Measurements from ENCODE around the gene HGFAC. TPM values are rescaled to one million over a fixed set of nuclear protein-coding genes. Genes with fewer than 3 reads are reported as not detected.
"Not testable (repeated sequence)": the region's sequence is repeated elsewhere in the genome, so short reads cannot be mapped to it uniquely, and the experiment has no call there.

Gene HGFAC
- polyA plus RNA-seq, 1 donor, result 1.3 TPM

DNA sequence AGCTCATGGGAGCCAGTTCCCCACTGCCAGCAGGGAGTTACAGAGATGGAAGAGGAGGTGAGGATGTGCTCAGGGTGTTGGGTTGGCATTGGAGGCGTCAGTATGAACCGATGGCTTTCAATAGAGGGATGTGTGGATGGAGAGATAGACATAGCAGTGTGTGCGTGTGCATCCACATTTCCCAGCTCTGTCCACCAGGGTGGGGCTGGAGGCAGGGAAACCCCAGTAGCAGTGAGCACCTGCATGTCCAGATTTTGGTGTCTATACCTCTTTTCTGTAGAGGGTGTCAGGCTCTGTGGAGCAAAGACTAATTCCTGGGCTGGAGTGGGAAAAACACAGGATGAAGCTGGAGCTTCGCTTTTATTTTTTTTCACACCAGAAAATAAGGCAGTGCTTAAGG is 37.2 kb upstream of the HGFAC start:
- no CpG with 5 or more reads among the region's 4 CpGs for WGBS (ENCODE audit: insufficient coverage, low lambda C conversion rate)
- H3K9me3 ChIP-seq (ENCODE audit: control insufficient read depth, low read depth, low read length), result peaks cover 16% of the 10 kb centered on the region

DNA sequence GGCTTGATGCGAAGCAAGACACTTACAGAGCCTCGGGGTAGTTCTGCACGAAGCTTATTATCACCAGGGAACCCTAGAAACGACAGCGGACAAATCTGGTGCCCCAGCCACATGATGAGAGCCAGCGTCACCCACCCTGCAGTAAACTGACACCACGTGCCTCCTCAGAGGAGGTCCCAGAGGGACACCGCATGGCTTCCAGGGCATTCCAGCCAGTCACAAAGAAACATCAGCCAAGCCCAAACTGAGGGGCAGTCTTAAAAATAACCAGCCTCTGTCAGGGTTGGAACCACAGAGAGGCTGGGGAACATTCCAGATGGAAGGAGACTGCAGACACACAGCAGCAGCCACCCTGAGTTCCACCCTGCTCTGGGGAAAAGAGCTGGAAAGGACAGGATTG is 36.6 kb upstream of the HGFAC start:
- no peak overlapping the region for H3K27ac ChIP-seq (ENCODE audit: low read length)
- no peak overlapping the region for H3K4me3 ChIP-seq (ENCODE audit: low read length)
- H3K4me1 ChIP-seq (ENCODE audit: control insufficient read depth, insufficient read depth, low read length), result peaks cover 9% of the 10 kb centered on the region
- DNase-seq, result no peak
- no peaks in the 10 kb centered on the region for H3K36me3 ChIP-seq (ENCODE audit: control insufficient read depth, insufficient read depth, low read length)
- H3K9me3 ChIP-seq (ENCODE audit: control insufficient read depth, low read depth, low read length), result peaks cover 16% of the 10 kb centered on the region
- H3K27me3 ChIP-seq (ENCODE audit: control insufficient read depth, insufficient read depth, low read length), result no peaks in the 10 kb centered on the region
- 100% methylated on average over 2 of the region's 8 CpGs for WGBS (ENCODE audit: insufficient coverage, low lambda C conversion rate)

More for the DNA sequence above, 37.2 kb upstream of the HGFAC start:
- H3K27ac ChIP-seq (ENCODE audit: low read length), result no peak overlapping the region
- H3K27me3 ChIP-seq (ENCODE audit: control insufficient read depth, insufficient read depth, low read length), result no peaks in the 10 kb centered on the region
- DNase-seq, result no peak
- peaks cover 9% of the 10 kb centered on the region for H3K4me1 ChIP-seq (ENCODE audit: control insufficient read depth, insufficient read depth, low read length)
- H3K4me3 ChIP-seq (ENCODE audit: low read length), result no peak overlapping the region
- no peaks in the 10 kb centered on the region for H3K36me3 ChIP-seq (ENCODE audit: control insufficient read depth, insufficient read depth, low read length)

GRCh38 chr4:3406021-3406420 is 35.7 kb upstream of the HGFAC start:
- WGBS (ENCODE audit: insufficient coverage, low lambda C conversion rate), result no CpG with 5 or more reads among the region's 13 CpGs
- Histone ChIP-seq H3K27ac (ENCODE audit: low read length) (no peak overlapping the region), H3K4me3 (ENCODE audit: low read length) (no peak overlapping the region), H3K27me3 (ENCODE audit: control insufficient read depth, insufficient read depth, low read length) (no peaks in the 10 kb centered on the region), H3K9me3 (ENCODE audit: control insufficient read depth, low read depth, low read length) (peaks cover 16% of the 10 kb centered on the region), H3K36me3 (ENCODE audit: control insufficient read depth, insufficient read depth, low read length) (no peaks in the 10 kb centered on the region), H3K4me1 (ENCODE audit: control insufficient read depth, insufficient read depth, low read length) (peaks cover 9% of the 10 kb centered on the region)
- DNase-seq, result no peak

GRCh38 chr4:3406431-3406830 is 35.3 kb upstream of the HGFAC start:
- H3K27me3 ChIP-seq (ENCODE audit: control insufficient read depth, insufficient read depth, low read length), result no peaks in the 10 kb centered on the region
- H3K9me3 ChIP-seq (ENCODE audit: control insufficient read depth, low read depth, low read length), result peaks cover 16% of the 10 kb centered on the region
- no CpG with 5 or more reads among the region's 9 CpGs for WGBS (ENCODE audit: insufficient coverage, low lambda C conversion rate)
- H3K4me1 ChIP-seq (ENCODE audit: control insufficient read depth, insufficient read depth, low read length), result peaks cover 9% of the 10 kb centered on the region
- H3K36me3 ChIP-seq (ENCODE audit: control insufficient read depth, insufficient read depth, low read length), result no peaks in the 10 kb centered on the region
- no peak overlapping the region for H3K27ac ChIP-seq (ENCODE audit: low read length)
- H3K4me3 ChIP-seq (ENCODE audit: low read length), result no peak overlapping the region
- no peak for DNase-seq

DNA sequence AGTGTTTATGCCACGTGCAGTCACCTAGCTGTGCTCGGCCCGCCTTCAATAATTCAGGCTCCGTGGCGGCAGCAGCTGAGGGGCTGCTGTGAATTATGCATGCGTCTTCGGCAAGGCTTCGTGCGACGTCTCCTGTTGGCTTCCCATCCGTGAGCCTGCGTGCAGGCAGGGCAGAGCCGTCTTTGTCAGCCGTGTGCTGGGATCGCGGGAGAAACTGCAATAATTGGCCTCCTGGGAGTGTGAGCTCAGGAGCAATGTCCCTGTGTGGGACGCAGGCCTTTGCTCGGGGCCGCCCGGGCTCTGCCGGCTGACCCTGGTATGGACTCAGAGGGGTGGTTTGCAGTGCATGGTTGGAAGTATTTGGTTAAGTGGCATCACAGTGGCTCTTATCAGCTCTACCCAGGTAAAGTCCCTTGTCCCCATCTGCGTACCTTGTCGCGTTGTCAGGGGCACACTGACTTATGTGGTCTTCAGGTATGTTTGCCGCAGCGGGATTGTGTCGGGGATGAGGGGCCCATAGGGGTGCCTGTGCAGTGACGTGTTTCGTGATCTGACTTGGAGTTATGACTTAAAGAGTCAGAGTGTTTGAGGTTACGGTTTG is 34.5 kb upstream of the HGFAC start:
- Histone ChIP-seq H3K4me1 (ENCODE audit: control insufficient read depth, insufficient read depth, low read length) (peaks cover 9% of the 10 kb centered on the region), H3K27me3 (ENCODE audit: control insufficient read depth, insufficient read depth, low read length) (no peaks in the 10 kb centered on the region), H3K9me3 (ENCODE audit: control insufficient read depth, low read depth, low read length) (peaks cover 13% of the 10 kb centered on the region), H3K27ac (ENCODE audit: low read length) (no peak overlapping the region), H3K36me3 (ENCODE audit: control insufficient read depth, insufficient read depth, low read length) (no peaks in the 10 kb centered on the region), H3K4me3 (ENCODE audit: low read length) (no peak overlapping the region)
- no peak for DNase-seq
- WGBS (ENCODE audit: insufficient coverage, low lambda C conversion rate), result 80% methylated on average over 1 of the region's 30 CpGs

DNA sequence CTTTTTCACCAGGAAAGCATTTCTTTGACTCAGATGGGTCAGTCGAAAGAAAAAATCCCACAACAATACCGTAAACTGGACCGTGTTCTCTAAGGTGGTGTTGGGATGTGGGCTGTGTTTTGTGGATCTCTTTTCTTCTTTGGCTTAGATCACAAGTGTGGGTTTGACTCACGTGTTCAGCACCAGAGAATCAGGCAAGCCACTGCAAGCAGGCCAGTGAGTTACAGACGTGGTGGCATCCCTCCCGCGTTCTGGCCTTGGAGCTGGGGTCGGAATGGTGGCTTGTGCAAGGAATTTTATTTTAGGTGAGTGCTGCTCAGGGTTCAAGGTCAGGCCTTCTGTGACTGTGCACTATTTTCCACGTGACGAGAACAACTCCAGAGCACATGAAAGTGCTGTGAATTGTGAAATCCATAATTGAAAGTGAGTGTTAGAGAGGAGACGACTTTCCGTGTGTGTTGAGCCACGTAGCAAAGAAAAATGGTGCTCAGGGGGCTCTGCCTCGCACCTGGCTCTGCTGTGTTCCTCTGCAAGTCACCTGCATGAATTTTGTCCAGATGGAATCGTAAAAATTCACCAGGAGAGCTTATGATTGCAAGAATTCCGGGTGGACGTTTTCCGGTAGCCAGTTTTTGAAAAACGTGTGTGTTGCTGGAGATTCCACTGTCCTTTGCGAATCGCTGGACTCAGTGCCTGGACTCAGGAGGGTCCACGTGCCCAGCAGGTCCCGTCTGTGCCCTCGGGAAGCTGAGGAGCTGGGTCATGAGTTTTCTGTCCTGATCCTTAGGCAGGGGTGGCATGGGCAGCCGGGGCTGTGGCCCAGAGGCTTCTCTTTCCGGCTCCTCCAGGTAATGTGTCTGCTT is 33.6 kb upstream of the HGFAC start:
- Histone ChIP-seq H3K9me3 (ENCODE audit: control insufficient read depth, low read depth, low read length) (peaks cover 11% of the 10 kb centered on the region), H3K27ac (ENCODE audit: low read length) (peak overlapping the region; percentile 36), H3K4me1 (ENCODE audit: control insufficient read depth, insufficient read depth, low read length) (peaks cover 9% of the 10 kb centered on the region), H3K27me3 (ENCODE audit: control insufficient read depth, insufficient read depth, low read length) (no peaks in the 10 kb centered on the region), H3K36me3 (ENCODE audit: control insufficient read depth, insufficient read depth, low read length) (no peaks in the 10 kb centered on the region), H3K4me3 (ENCODE audit: low read length) (no peak overlapping the region)
- no CpG with 5 or more reads among the region's 26 CpGs for WGBS (ENCODE audit: insufficient coverage, low lambda C conversion rate)
- peak; percentile 26 to 41 for DNase-seq

- no peak overlapping the region for H3K4me3 ChIP-seq (ENCODE audit: low read length)
- no peaks in the 10 kb centered on the region for H3K36me3 ChIP-seq (ENCODE audit: control insufficient read depth, insufficient read depth, low read length)
- peak; percentile 62 to 79 for DNase-seq
- H3K27ac ChIP-seq (ENCODE audit: low read length), result peak overlapping the region; percentile 36
- WGBS (ENCODE audit: insufficient coverage, low lambda C conversion rate), result no CpG with 5 or more reads among the region's 8 CpGs
- peaks cover 9% of the 10 kb centered on the region for H3K4me1 ChIP-seq (ENCODE audit: control insufficient read depth, insufficient read depth, low read length)
- no peaks in the 10 kb centered on the region for H3K27me3 ChIP-seq (ENCODE audit: control insufficient read depth, insufficient read depth, low read length)
- peaks cover 10% of the 10 kb centered on the region for H3K9me3 ChIP-seq (ENCODE audit: control insufficient read depth, low read depth, low read length)
Measured at GRCh38 chr4:3408793-3409330, 32.9 kb upstream of the HGFAC start.

- H3K27ac ChIP-seq (ENCODE audit: low read length), result no peak overlapping the region
- no peaks in the 10 kb centered on the region for H3K27me3 ChIP-seq (ENCODE audit: control insufficient read depth, insufficient read depth, low read length)
- H3K9me3 ChIP-seq (ENCODE audit: control insufficient read depth, low read depth, low read length), result peaks cover 10% of the 10 kb centered on the region
- no peak overlapping the region for H3K4me3 ChIP-seq (ENCODE audit: low read length)
- WGBS (ENCODE audit: insufficient coverage, low lambda C conversion rate), result no CpG with 5 or more reads among the region's 15 CpGs
- H3K4me1 ChIP-seq (ENCODE audit: control insufficient read depth, insufficient read depth, low read length), result peaks cover 9% of the 10 kb centered on the region
- no peaks in the 10 kb centered on the region for H3K36me3 ChIP-seq (ENCODE audit: control insufficient read depth, insufficient read depth, low read length)
- DNase-seq, result no peak
Measured at GRCh38 chr4:3409571-3410091, 32.1 kb upstream of the HGFAC start.

DNA sequence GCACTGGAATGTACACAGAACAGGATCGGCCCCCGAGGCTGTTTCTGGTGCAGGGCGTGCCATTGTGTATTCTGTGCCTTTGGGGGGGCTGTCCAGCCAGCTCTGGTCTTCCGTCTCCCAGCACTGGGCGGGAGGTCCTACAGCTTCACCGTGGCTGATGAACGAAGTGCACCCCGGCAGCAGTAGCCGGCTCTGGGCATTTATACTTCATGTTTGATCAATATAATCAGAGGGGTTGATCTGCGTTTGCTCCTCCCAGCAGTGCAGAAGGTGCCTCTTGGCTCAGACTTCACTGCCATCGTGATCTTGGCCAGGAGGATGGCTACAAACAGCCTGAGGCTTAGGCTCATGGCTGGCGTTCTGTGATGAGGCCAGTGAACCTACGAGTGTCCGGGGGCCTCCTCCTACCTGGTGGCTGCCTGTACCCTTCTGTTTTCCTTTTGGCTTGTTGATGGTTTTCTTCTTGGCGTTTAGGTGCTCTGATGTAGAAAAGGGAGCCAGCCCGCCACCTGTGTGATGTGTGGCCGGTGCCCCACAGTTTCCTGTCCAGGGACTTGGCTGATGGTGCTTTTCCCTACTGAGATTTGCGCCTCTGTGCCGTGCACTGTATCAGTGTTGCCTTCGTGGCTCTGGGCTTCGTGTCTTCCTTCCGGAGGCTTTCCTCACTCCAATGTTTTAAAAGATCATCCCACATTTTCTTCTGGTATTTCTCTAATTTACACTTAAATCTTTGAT is 31.2 kb upstream of the HGFAC start:
- Histone ChIP-seq H3K27me3 (ENCODE audit: control insufficient read depth, insufficient read depth, low read length) (no peaks in the 10 kb centered on the region), H3K4me3 (ENCODE audit: low read length) (no peak overlapping the region), H3K9me3 (ENCODE audit: control insufficient read depth, low read depth, low read length) (peaks cover 7% of the 10 kb centered on the region), H3K4me1 (ENCODE audit: control insufficient read depth, insufficient read depth, low read length) (peaks cover 9% of the 10 kb centered on the region), H3K36me3 (ENCODE audit: control insufficient read depth, insufficient read depth, low read length) (peaks cover 4% of the 10 kb centered on the region), H3K27ac (ENCODE audit: low read length) (no peak overlapping the region)
- no CpG with 5 or more reads among the region's 22 CpGs for WGBS (ENCODE audit: insufficient coverage, low lambda C conversion rate)
- no peak for DNase-seq

DNA sequence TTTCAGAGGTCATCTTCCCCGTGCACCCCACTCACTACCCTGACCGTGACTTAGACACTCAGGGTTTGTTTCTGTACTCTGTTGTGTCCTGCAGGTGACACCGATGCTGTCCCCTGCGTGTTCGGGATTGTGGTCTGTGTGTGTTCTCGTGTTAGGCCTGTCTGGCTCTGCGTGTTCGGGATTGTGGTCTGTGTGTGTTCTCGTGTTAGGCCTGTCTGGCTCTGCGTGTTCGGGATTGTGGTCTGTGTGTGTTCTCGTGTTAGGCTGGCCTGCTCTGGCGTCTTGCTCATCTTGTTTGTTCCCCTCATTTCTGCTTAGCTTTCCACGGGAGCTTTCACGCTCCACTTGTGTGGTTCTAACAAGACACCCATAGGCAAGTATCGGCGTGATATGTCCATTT is 30.6 kb upstream of the HGFAC start:
- not testable (repeated sequence) for H3K36me3 ChIP-seq (ENCODE audit: control insufficient read depth, insufficient read depth, low read length); H3K4me1 ChIP-seq (ENCODE audit: control insufficient read depth, insufficient read depth, low read length); H3K27me3 ChIP-seq (ENCODE audit: control insufficient read depth, insufficient read depth, low read length); H3K27ac ChIP-seq (ENCODE audit: low read length); H3K9me3 ChIP-seq (ENCODE audit: control insufficient read depth, low read depth, low read length); DNase-seq; H3K4me3 ChIP-seq (ENCODE audit: low read length)
- WGBS (ENCODE audit: insufficient coverage, low lambda C conversion rate), result no CpG with 5 or more reads among the region's 17 CpGs

Measured in large intestine (tissue), 3 donors.